IPS-18a (cell line): ENCODE results near the gene MAML3.

Experiments
- H3K27ac ChIP-seq: one replicate; pipeline ENCODE4 v1.5.1; 2013; ENCODE audit warnings: low read length
- H3K27me3 ChIP-seq: one replicate; pipeline ENCODE4 v1.6.1; 2013; ENCODE audit warnings: mild to moderate bottlenecking, low read length; ENCODE audit not compliant: control insufficient read depth, insufficient read depth
- H3K36me3 ChIP-seq: one replicate; pipeline ENCODE4 v1.6.1; 2013; ENCODE audit warnings: low read depth, low read length; ENCODE audit not compliant: control insufficient read depth
- H3K4me1 ChIP-seq: one replicate; pipeline ENCODE4 v1.6.1; 2013; ENCODE audit warnings: low read depth, low read length; ENCODE audit not compliant: control insufficient read depth
- H3K4me3 ChIP-seq: one replicate; pipeline ENCODE4 v1.5.1; 2013; ENCODE audit warnings: low read length
- H3K9ac ChIP-seq: one replicate; pipeline ENCODE4 v1.6.1; 2013; ENCODE audit warnings: mild to moderate bottlenecking, low read length, moderate library complexity
- H3K9me3 ChIP-seq: one replicate; pipeline ENCODE4 v1.6.1; 2013; ENCODE audit warnings: low read depth, low read length; ENCODE audit not compliant: control insufficient read depth

Gene MAML3

DNA sequence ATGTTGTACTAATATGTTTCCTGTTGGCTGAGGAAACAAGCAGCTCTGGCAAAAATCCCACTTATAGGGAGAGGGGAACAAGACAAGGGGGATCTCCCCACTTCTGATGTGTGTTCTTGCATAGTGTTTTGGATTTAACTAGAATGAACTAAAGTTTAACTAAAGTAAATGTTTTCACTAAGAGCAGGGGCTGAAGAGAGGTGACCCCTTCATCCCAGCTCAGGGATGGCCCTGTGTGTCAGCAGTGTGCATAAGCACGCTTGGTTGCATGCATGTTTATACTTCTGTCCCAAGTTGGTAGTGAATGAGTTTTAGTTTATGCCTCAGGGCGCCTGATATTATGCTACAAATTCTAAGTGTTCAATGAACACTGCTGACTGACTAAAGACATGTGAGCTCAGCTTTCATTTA, 319.0 kb downstream of the MAML3 start:
- Histone ChIP-seq H3K36me3 (no peaks in the 10 kb centered on the region), H3K9ac (no peak overlapping the region), H3K4me3 (no peak overlapping the region), H3K4me1 (peaks cover 14% of the 10 kb centered on the region), H3K9me3 (no peaks in the 10 kb centered on the region), H3K27me3 (no peaks in the 10 kb centered on the region), H3K27ac (no peak overlapping the region)

DNA sequence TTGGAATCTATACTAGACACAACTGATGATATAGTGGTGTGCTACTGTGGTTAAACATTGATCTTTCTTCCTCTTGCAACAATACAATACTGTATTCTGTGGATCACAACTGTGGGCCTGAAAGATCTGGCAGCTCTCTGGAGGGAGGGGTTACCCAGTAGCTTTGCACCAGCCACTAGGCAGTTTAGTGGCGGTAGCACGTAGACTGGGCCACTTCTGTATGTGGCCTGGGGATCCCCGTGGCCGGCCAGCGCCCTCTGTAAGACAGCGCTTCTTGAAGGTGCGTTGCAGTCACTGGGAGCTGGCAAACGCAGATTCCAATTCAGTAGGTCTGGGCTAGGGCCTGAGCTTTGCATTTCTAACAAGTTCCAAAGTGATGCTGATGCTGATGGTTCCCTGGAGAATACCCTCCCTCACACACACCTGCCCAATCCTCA, 319.7 kb downstream of the MAML3 start:
- Histone ChIP-seq H3K9me3 (no peaks in the 10 kb centered on the region), H3K27ac (no peak overlapping the region), H3K36me3 (no peaks in the 10 kb centered on the region), H3K27me3 (no peaks in the 10 kb centered on the region), H3K9ac (no peak overlapping the region), H3K4me3 (no peak overlapping the region), H3K4me1 (peaks cover 14% of the 10 kb centered on the region)

DNA sequence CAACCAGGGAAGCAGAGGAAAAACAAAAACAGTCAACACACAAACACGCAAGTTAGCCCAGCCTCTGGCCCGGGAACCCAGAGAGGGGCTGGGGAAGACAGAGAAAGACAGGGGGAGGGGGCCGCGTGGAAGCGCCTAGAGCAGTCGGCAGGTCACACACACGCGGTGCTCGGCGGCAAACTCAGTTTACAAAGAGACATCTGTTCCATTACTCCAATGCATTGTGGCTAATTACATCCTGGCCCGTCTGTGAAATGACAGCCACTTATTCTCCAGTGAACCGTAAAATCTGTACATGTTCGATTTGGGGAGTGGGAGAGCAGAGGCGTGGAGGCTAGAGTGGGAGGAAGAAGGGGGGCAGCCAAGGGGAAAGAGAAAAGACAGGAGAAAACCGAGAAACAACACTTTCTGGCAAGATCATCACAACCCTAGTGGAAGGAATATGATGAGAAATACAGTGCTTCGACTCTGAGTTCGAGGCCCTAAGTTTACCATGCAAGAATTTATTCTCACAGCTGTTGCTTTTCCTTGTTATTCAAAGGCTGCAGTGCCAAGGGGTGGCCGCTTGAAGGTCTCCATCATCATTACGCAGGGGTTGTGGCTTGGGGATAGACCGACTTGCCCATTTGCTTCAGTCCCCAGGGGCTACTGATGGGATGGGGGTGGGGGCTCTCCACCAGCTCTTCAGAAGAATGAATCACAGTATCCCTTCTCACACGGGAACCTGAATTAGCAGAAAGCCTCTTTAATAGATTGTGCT, 320.7 kb downstream of the MAML3 start:
- no peak overlapping the region for H3K9ac ChIP-seq
- no peaks in the 10 kb centered on the region for H3K27me3 ChIP-seq
- H3K4me3 ChIP-seq, result no peak overlapping the region
- H3K4me1 ChIP-seq, result peaks cover 14% of the 10 kb centered on the region
- no peak overlapping the region for H3K27ac ChIP-seq
- no peaks in the 10 kb centered on the region for H3K36me3 ChIP-seq
- no peaks in the 10 kb centered on the region for H3K9me3 ChIP-seq

DNA sequence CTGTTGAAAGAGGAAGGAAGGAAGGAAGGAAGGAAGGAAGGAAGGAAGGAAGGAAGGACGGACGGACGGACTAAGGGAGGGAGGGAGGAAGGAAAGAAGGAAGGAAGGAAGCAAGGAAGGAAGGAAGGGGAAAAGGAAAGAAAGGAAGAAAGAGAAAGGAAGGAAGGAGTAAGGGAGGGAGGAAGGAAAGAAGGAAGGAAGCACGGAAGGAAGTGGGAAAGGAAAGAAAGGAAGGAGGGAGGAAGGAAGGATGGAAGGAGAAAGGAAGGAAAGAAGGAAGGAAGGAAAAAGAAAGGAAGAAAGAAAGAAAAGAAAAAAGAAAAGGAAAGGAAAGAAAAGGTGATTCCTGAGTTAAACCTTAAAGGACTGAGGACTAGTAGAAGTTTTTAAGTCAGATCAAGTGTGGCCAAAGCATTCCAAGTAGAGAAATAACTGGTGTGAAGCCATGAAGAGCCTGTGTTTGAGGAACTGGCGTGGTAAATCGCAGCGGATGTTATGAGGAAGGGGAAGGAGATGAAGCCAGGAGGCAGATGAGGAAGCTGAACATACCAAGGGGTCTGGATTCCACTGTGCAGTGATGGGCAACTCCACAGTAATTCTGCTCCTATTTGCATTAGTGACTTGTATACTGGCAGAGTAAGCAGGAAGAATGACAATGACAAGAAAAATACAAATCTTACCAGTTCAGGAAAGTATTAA, 324.9 kb downstream of the MAML3 start:
- Histone ChIP-seq H3K27ac (no peak overlapping the region), H3K36me3 (no peaks in the 10 kb centered on the region), H3K4me3 (no peak overlapping the region), H3K27me3 (no peaks in the 10 kb centered on the region), H3K4me1 (peaks cover 40% of the 10 kb centered on the region), H3K9ac (no peak overlapping the region), H3K9me3 (no peaks in the 10 kb centered on the region)

DNA sequence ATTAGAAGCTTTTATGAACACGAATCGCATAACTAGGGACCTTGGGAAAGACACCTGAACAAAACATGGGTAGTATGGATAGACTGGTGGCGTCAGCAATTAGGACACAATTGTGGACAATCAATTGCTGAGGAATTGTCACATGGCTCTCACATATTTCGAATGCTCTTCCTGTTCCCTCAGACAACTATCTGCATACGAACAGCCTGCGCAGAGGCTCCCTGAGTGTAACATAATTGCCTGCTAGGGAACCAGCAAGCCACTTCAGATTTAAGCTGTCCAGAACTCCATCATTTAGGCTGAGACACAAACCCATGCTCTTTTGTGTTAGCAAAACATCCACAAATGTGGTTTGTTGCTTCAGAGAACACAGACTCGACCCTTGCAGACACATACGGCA, 327.6 kb downstream of the MAML3 start:
- no peaks in the 10 kb centered on the region for H3K9me3 ChIP-seq
- peaks cover 42% of the 10 kb centered on the region for H3K4me1 ChIP-seq
- H3K36me3 ChIP-seq, result no peaks in the 10 kb centered on the region
- H3K27me3 ChIP-seq, result no peaks in the 10 kb centered on the region
- H3K27ac ChIP-seq, result no peak overlapping the region
- H3K4me3 ChIP-seq, result no peak overlapping the region
- H3K9ac ChIP-seq, result no peak overlapping the region

DNA sequence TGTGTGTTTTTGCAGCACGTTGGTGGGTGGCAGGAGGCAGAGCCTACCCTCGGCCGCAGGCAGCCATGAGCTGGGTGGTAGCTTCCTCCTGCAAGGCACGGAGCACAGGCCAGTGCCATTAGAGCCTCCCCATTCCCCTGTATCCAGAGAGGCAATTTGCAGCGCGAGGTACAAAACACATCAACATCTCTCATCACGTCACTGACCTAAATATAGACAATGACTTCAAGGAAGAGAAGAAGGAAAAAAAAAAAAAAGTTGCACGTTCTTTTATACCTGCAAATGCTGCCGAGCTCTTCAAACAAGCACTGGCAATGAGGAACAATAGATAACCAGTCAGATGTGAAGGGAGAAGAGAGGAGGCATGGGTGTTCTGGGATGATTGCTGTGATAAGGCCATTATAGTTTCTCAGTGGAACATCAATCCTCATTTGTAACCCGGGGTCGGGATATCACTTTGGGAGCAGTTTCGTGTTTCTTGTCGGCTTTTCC, 328.4 kb downstream of the MAML3 start:
- no peaks in the 10 kb centered on the region for H3K27me3 ChIP-seq
- peaks cover 42% of the 10 kb centered on the region for H3K4me1 ChIP-seq
- H3K36me3 ChIP-seq, result no peaks in the 10 kb centered on the region
- H3K9me3 ChIP-seq, result no peaks in the 10 kb centered on the region
- H3K9ac ChIP-seq, result peak overlapping the region; percentile 42
- H3K27ac ChIP-seq, result no peak overlapping the region
- peak overlapping the region; percentile 45 for H3K4me3 ChIP-seq

DNA sequence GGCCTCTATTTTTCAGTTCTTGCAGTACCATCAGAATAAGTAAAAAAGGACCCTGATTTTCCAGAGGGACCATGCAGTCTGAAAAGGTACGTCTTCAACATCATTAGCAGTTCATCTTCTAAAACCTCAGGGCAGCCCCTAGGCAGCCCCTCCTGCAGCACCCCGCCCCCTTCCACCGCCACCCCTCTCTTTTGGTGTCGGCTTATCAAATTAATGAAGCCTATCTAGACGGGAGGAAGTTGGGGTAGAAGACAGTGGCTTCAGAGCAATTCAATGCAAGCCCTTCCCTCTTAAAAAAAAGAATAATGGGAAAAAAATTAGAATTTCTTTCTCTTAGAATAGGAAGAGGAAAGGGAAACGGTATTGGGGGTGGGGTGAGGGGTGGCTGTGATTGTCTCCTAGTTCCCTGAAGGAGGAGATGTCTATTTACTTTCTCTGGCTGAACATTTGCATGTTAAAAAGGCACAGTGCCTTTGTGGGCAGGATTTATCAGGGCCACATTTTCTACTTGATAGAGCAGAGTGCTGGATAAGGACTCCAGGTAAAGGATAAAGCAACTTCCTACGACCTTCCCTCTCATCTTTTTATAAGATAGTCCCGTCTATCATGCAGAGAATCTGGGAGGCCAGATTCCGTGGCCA, 329.0 kb downstream of the MAML3 start:
- no peaks in the 10 kb centered on the region for H3K36me3 ChIP-seq
- H3K27me3 ChIP-seq, result no peaks in the 10 kb centered on the region
- peaks cover 42% of the 10 kb centered on the region for H3K4me1 ChIP-seq
- H3K27ac ChIP-seq, result no peak overlapping the region
- H3K4me3 ChIP-seq, result peak overlapping the region; percentile 45
- H3K9me3 ChIP-seq, result no peaks in the 10 kb centered on the region
- H3K9ac ChIP-seq, result peak overlapping the region; percentile 42

DNA sequence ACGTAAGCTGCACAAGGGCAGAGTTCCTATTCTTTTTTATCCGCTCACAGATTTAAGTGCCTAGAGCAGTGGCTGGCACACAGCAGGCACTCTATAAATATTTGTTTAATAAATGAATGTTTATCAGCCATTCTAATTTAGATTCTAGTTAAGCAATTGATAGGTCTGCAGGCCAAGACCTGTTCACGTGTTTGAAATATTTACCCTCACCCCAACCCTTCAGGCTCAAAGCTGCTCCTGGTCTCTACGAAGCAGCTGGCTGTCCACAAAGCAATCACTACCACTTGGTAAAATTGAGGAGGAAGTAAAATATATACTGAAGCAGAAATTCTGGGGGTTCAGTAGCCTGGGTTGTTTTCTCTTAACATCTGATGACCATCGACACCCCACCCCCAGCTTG, 330.2 kb downstream of the MAML3 start:
- Histone ChIP-seq H3K27ac (no peak overlapping the region), H3K9ac (no peak overlapping the region), H3K4me1 (peaks cover 42% of the 10 kb centered on the region)

DNA sequence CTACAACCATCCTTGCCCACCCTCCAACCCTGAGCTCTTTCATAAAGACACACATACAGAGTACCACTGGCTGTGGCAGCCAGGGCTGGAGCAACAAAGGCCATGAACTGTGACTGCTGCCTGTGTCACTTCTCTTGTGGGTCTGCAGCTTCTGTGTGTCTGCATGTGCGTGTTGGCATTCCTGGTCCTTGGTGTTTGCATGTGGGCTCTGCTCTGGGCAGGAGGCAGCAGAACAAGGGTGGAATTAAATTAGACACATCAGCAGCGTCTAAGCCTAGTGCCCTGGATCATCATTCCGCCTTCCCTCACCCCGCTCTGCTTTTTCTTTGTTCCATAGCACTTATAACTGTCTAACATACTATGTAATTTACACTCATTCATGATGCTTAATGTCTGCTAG, 330.6 kb downstream of the MAML3 start:
- H3K27ac ChIP-seq, result no peak overlapping the region
- H3K9ac ChIP-seq, result no peak overlapping the region
- no peaks in the 10 kb centered on the region for H3K36me3 ChIP-seq
- H3K9me3 ChIP-seq, result no peaks in the 10 kb centered on the region
- peaks cover 42% of the 10 kb centered on the region for H3K4me1 ChIP-seq
- H3K4me3 ChIP-seq, result no peak overlapping the region
- no peaks in the 10 kb centered on the region for H3K27me3 ChIP-seq

More for the DNA sequence above, 330.2 kb downstream of the MAML3 start:
- Histone ChIP-seq H3K4me3 (peak overlapping the region; percentile 45), H3K36me3 (no peaks in the 10 kb centered on the region), H3K27me3 (no peaks in the 10 kb centered on the region), H3K9me3 (no peaks in the 10 kb centered on the region)

DNA sequence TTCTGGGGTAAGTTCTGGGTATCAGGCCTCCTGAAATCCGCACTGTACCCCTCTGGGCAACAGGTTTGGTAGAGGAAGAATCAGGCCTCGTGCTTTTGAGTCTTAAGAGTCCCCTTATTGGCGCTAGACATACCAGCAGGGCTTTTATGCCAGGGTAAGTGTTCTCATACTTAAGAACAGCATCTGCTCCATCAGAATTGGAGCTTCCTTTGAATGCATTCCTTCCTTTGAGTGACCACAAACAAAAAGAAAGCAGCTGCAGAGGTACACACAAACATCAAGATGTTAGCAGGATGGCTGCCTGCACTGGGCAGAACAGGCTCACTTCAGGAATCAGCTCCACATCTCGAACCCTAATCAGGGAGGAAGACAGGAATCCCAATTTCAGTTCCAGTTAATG, 331.6 kb downstream of the MAML3 start:
- H3K9me3 ChIP-seq, result no peaks in the 10 kb centered on the region
- H3K9ac ChIP-seq, result no peak overlapping the region
- no peak overlapping the region for H3K4me3 ChIP-seq
- H3K27ac ChIP-seq, result no peak overlapping the region
- peaks cover 42% of the 10 kb centered on the region for H3K4me1 ChIP-seq
- no peaks in the 10 kb centered on the region for H3K27me3 ChIP-seq
- H3K36me3 ChIP-seq, result no peaks in the 10 kb centered on the region

DNA sequence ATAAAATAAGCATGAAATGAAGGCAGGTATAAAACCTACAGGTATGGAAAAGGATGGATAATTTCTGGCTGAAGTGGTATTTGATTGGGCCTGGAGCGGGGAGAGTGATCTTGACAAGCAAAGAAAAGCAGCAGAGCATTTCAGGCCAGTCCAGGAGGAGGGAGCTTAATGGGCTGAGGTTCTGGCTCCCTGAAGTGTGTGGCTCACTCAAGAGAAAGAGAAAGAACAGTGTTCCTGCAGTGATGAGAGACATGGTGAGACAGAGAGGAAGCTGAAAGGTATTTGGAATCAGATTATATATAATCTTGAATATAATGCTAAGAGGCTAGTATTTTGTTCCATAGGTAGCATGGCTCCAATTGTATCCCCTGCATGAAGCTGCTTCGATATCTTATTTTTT, 334.9 kb downstream of the MAML3 start:
- no peak overlapping the region for H3K27ac ChIP-seq

More for the DNA sequence above, 334.9 kb downstream of the MAML3 start:
- Histone ChIP-seq H3K36me3 (no peaks in the 10 kb centered on the region), H3K27me3 (no peaks in the 10 kb centered on the region), H3K9ac (no peak overlapping the region), H3K9me3 (no peaks in the 10 kb centered on the region), H3K4me1 (peaks cover 41% of the 10 kb centered on the region), H3K4me3 (no peak overlapping the region)
